ENCODE measurements around the gene VEGFA. TPM values are rescaled to one million over a fixed set of nuclear protein-coding genes. Genes with fewer than 3 reads are reported as not detected.
A peak's percentile ranks its signal among the peaks of the same experiment; 100 is the strongest.

VEGFA gene
- total RNA-seq, 1 donor from 2014 or later: 194 TPM

GRCh38 chr6:43742931-43743632 is 26.9 kb upstream of the VEGFA start:
- no peak for DNase-seq (ENCODE audit: extremely low spot score in 2 of 2)
- TF ChIP-seq POLR2AphosphoS5 (IDR thresholded peaks at IDR 0.05; ENCODE audit: insufficient read depth in 1 of 2, low read depth in 1 of 2) (peak in 1 of 2 donors; percentile 34), CTCF (IDR thresholded peaks at IDR 0.05) (no peak), POLR2A (IDR thresholded peaks at IDR 0.05) (no peak)
- H3K4me1 ChIP-seq: no peaks in the 10 kb centered on the region

GRCh38 chr6:43743682-43744381 is 26.2 kb upstream of the VEGFA start:
- Histone ChIP-seq H3K27me3 (no peaks in the 10 kb centered on the region), H3K9me3 (no peaks in the 10 kb centered on the region), H3K27ac (no peak overlapping the region), H3K36me3 (no peaks in the 10 kb centered on the region), H3K4me3 (no peak overlapping the region), H3K4me1 (no peaks in the 10 kb centered on the region)
- DNase-seq (ENCODE audit: extremely low spot score in 2 of 2): no peak
- intact Hi-C loops (cut with DNase I): no loop called here
- no peak for TF ChIP-seq POLR2A (IDR thresholded peaks at IDR 0.05)
- no peak for TF ChIP-seq CTCF (IDR thresholded peaks at IDR 0.05)
- no peak for TF ChIP-seq POLR2AphosphoS5 (IDR thresholded peaks at IDR 0.05; ENCODE audit: insufficient read depth in 1 of 2, low read depth in 1 of 2)

More at GRCh38 chr6:43742931-43743632, 26.9 kb upstream of the VEGFA start:
- Histone ChIP-seq H3K27me3 (no peaks in the 10 kb centered on the region), H3K27ac (no peak overlapping the region), H3K9me3 (no peaks in the 10 kb centered on the region), H3K36me3 (no peaks in the 10 kb centered on the region), H3K4me3 (no peak overlapping the region)
- intact Hi-C loops (cut with DNase I): no loop called here

- TF ChIP-seq POLR2AphosphoS5 (IDR thresholded peaks at IDR 0.05; ENCODE audit: insufficient read depth in 1 of 2, low read depth in 1 of 2) (no peak), POLR2A (IDR thresholded peaks at IDR 0.05) (no peak), CTCF (IDR thresholded peaks at IDR 0.05) (no peak)
- DNase-seq (ENCODE audit: extremely low spot score in 2 of 2): no peak
- intact Hi-C loops (cut with DNase I): no loop called here
- no peaks in the 10 kb centered on the region for H3K27me3 ChIP-seq
- no peak overlapping the region for H3K4me3 ChIP-seq
- no peaks in the 10 kb centered on the region for H3K36me3 ChIP-seq
- no peaks in the 10 kb centered on the region for H3K4me1 ChIP-seq
- no peak overlapping the region for H3K27ac ChIP-seq
- H3K9me3 ChIP-seq: no peaks in the 10 kb centered on the region
These were observed 25.5 kb upstream of the VEGFA start for GRCh38 chr6:43744491-43744890.

- DNase-seq (ENCODE audit: extremely low spot score in 2 of 2): no peak
- no peaks in the 10 kb centered on the region for H3K9me3 ChIP-seq
- intact Hi-C loops (cut with DNase I): no loop called here
These were observed 24.9 kb upstream of the VEGFA start for GRCh38 chr6:43744931-43745727.

More at GRCh38 chr6:43744931-43745727, 24.9 kb upstream of the VEGFA start:
- Histone ChIP-seq H3K36me3 (no peaks in the 10 kb centered on the region), H3K27ac (no peak overlapping the region), H3K4me1 (no peaks in the 10 kb centered on the region), H3K27me3 (no peaks in the 10 kb centered on the region), H3K4me3 (no peak overlapping the region)
- TF ChIP-seq CTCF (IDR thresholded peaks at IDR 0.05) (no peak), POLR2AphosphoS5 (IDR thresholded peaks at IDR 0.05; ENCODE audit: insufficient read depth in 1 of 2, low read depth in 1 of 2) (no peak), POLR2A (IDR thresholded peaks at IDR 0.05) (no peak)

Measured in vagina (tissue), 2 donors.